ENCODE data around the gene LUC7L.
A peak's percentile ranks its signal among the peaks of the same experiment; 100 is the strongest.
"Not testable (repeated sequence)": the region's sequence is repeated elsewhere in the genome, so short reads cannot be mapped to it uniquely, and the experiment has no call there.

The LUC7L gene

DNA sequence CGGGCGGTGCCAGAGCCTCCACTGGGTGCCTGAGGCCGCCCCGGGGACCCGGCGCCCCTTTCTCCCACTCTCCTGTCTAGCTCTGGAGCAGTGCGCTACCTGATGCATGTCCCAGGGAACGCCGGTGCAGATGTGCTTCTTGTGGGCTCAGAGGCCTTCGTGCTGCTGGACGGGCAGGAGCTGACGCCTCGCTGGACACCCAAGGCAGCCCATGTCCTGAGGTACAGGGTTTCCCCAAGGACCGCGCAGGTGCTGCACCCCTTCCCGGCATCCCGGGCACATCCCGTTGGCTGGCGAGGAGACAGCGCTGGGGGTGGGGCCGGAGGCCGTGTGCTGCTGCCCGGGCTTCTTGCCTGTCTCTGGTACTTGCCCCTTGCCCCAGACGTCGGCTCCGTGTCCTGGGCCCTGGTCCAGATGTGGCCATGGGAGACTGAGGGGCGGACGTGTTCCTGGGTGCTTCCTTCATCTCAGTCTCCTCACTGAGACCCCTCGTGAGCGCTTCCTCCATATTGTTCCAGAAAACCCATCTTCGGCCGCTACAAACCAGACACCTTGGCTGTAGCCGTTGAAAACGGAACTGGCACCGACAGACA lies 34.0 kb upstream of the LUC7L start:
- no peak for DNase-seq

DNA sequence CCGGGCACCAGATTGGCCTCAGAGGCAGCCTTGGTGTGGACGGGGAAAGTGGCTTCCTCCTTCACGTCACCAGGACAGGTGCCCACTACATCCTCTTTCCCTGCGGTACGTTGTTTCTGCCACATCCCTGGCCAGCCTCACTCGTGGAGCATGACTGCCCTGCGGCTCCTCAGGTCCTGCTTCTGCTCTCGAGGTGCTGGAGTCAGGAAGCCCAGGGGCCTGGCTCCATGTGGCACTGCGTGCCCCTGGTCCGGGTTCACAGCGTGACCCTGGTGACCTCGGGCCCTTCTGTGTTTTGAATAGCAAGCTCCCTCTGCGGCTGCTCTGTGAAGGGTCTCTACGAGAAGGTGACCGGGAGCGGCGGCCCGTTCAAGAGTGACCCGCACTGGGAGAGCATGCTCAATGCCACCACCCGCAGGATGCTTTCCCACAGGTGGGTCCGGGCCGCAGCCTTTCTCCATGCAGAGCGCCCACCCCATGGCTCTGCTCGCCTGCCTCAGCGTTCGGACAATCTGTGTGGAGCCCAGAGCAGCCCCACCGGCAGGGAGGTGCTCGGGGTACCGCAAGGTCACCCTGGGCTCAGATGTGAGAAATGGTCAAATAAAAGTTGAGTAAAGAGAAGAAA lies 33.0 kb upstream of the LUC7L start:
- no peak for DNase-seq

DNA sequence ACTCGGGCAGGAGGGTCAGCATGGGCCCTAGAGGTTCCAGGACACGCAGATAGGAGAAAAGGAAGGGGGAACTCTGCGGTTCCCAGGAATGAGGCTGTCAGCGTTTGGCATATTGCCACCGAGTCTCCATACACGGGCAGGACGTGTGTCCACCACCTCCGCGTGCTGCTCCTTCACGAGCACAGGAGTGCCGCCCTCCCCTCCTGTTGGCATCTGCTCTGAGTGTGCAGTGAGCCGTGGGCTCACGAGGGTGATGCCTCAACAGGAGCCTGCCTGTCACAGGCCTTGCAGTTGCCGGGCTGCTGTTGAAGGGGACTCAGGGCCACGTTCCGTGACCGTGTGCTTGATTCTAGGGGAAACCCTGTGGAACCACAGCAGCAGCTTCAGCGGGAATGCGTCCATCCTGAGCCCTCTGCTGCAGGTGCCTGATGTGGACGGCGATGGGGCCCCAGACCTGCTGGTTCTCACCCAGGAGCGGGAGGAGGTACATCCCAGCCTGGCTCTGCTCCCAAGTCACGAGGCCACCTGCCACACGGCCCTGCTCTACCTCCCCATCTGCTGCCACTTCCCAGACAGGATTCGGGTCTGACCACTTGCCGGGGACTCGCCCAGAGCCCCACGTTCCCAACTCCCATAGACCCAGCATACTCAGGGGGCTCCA lies 31.9 kb upstream of the LUC7L start:
- no peak for DNase-seq

DNA sequence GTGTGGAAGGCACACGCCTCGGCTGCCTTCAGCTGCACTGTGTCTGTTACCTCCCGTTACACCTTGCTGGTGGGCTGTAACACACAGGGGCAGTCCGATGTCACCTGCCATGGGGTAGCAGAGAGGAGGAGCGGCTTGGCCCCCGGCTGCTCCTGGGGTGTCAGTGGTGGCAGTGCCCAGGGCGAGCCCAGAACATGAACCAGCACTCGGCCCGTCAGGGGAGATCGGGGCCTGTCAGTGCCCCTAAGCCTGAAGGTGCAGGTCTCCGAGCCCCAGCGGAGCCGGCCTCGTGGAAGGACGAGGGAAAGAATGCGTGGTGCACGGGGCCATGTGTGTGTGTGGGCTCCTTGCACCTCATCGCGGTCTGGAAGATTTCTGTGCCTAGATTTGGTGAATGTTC lies 31.1 kb upstream of the LUC7L start:
- no peak for DNase-seq

- no peak for DNase-seq
Measured at GRCh38 chr16:259814-260253, 30.6 kb upstream of the LUC7L start.

DNA sequence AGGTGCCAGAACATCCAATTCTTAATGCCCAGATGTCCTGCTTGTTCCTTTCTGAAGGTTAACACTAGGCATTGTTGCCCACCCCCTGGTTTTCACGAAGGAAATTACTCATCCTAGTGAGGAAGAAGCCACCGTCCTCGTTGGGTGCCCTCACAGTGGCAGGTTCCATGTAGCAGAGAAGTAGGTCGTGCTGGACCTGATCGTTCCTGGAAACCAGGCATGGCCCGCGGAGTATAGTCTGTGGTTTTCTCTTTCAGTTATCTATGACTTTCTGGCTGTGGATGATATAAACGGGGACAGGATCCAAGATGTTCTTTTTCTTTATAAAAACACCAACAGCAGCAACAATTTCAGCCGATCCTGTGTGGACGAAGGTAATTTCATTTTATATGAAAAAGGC lies 30.0 kb upstream of the LUC7L start:
- no peak for DNase-seq

- not testable (repeated sequence) for DNase-seq
Measured at GRCh38 chr16:258091-258490, 28.8 kb upstream of the LUC7L start.

- no peak for DNase-seq
Measured at GRCh38 chr16:255183-255582, 25.9 kb upstream of the LUC7L start.

DNA sequence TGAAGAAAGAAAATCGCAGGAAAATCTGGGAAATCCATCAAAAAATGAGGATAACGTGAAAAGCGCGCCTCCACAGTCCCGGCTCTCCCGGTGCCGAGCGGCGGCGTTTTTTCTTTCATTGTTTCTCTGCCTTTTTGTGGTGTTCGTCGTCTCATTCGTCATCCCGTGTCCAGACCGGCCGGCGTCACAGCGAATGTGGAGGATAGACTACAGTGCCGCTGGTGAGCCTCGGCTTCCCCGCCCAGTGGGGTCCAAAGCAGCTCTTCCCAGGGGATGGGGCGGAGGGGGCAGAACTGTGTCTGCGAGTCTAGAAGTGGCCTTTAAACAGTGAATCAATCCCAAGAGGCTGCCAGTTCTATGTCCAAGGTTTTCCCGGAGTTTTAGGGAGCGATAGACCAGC lies 25.2 kb upstream of the LUC7L start:
- DNase-seq: no peak

- DNase-seq: no peak
Measured at GRCh38 chr16:253833-254232, 24.6 kb upstream of the LUC7L start.

GRCh38 chr16:252366-253337 lies 23.4 kb upstream of the LUC7L start:
- peak; percentile 63 for DNase-seq

DNA sequence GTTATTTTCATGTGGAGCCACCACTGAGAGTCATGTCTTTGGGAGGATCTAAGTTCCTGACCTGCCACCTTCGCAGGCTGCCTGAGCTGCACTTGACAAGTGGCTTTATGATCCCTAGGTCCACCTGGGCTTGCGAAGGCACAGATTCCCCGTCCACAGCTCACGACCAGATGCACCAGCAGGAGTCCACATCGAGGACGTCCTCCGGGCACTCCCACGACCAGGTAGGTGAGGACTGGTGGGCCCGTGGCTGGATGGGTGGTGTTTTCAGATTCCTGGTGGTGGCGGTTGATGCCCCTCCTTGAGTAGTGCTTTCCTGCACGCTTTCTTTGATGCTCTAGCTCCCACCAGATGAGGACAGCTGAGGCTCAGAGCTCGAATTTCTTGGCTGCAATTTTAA lies 20.2 kb upstream of the LUC7L start:
- no peak for DNase-seq

DNA sequence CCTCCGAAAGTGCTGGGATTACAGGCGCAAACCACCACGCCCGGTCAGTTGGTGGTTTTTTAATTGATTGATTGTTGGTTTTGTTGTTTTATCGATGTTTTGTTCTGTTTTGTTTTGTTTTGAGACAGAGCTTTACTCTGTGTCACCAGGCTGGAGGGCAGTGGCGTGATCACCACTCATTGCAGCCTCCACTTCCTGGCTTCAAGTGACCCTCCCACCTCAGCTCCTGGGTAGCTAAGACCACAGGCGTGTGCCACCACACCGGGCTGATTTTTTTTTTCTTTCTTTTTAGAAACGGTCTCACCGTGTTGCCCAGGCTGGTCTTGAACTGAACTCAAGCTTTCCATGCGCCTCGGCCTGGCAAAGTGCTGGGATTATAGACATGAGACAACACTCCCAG lies 17.8 kb upstream of the LUC7L start:
- DNase-seq: no peak

DNA sequence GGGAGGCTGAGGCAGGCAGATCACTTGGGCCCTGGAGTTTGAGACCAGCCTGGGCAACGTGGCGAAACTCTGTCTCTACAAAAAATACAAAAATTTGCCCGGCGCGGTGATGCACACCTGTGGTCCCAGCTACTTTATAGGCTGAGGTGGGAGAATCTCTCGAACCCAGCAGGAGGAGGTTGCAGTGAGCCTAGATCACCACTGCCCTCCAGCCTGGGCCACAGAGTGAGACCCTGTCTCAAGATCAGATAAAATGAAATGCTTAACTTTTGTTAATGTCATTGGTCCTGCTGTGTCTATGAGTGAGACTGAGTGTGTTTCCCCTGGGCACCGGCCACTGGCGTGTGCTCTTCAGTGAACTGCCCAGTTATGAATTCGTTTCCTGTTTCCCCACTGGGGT lies 15.9 kb upstream of the LUC7L start:
- DNase-seq: no peak

GRCh38 chr16:243348-243747 lies 14.1 kb upstream of the LUC7L start:
- no peak for DNase-seq

GRCh38 chr16:242281-242680 lies 13.0 kb upstream of the LUC7L start:
- no peak for DNase-seq

DNA sequence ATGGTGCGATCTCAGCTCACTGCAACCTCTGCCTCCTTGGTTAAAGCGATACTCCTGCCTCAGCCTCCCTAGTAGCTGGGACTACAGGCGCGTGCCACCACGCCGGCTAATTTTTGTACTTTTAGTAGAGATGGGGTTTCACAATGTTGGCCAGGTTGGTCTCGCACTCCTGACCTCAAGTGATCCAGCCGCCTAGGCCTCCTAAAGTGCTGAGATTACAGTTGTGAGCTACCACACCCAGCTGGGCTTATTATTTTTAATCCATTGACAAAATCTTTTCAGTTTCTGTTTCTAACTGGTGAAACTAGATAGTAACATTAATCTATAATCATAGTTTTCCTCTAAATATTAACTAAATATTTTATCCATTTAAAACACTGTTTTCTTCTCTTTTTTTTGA lies 11.3 kb upstream of the LUC7L start:
- DNase-seq: no peak

- DNase-seq: no peak
Measured at GRCh38 chr16:239948-240277, 10.7 kb upstream of the LUC7L start.

DNA sequence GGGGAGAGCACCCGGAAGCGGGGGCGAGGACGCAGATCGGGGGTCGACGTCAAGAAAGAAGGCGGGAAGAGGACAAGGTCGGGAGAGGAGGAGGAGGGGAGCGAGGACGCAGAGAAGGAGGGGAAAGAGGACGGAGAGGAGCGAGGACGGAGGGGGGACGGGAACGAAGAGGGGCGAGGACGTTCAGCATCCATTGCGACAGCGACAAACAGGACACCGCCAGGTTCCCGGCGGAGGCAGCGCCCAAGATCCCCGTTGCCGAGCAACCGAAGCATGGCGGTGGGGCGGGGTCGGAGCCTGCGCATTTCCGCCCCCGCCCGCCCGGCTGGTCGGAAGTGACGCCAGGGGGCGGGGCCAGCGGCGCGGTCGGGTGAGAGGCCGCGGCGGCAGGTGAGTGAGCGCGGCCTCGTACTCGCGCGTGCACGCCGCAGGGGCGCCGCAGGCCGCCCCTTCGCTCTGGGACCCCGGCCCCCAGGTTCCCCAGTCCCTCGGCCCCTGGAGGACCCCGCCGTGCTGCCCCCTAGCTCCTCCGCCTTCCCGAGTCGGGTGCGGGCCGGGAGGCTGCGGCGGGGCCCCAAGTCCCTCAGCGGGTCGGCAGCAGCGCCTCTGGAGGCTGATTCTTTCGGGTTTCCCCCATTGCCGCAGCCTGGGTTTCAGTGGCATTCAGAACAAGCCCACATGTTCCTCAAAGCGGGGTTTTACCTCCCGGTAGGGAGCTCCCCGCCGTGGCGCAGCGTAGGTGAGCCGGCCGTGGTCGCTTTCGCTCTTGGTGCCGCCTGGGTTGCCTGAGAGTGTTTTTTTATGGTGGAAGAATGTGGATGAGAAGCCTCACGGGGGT lies 5.4 kb upstream of the LUC7L start, which contains the start of gene FAM234A:
TSS of gene FAM234A (plus strand) at position 354 of the 838 bp plus-strand sequence. CDS start 19,593 bp downstream, outside the sequence.
- peak; percentile 86 for DNase-seq

DNA sequence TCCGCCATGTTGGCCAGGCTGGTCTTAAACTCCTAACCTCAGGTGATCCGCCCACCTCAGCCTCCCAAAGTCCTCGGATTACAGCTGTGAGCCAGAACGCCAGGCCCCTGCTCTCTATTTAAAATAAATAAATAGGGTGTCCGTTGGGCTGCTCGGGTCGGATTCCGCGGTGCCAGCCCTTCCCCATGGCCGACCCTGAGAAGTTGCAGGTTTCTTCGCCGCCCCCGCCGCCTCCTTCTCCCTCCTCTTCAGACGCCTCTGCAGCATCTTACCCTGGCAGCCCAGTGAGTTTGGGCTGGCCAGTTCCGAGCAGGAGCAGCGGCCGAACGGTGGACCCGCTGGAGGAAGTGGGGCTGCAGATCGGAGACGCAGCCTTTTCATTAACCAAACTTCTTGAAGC lies 1.7 kb upstream of the LUC7L start:
- DNase-seq: no peak

DNA sequence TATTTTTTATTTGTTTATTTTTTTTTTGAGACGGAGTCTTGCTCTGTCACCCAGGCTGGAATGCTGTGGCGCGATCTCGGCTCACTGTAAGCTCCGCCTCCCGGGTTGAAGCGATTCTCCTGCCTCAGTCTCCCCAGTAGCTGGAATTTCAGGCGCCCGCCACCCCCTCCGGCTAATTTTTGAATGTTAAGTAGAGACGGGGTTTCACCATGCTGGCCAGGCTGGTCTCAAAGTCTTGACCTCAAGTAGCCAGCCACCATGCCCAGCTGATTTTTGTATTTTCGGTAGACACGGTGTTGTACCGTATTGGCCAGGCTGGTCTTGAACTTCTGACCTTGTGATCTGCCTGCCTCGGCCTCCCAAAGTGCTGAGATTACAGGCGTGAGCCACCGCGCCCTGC lies 1.1 kb upstream of the LUC7L start:
- DNase-seq: not testable (repeated sequence)

DNA sequence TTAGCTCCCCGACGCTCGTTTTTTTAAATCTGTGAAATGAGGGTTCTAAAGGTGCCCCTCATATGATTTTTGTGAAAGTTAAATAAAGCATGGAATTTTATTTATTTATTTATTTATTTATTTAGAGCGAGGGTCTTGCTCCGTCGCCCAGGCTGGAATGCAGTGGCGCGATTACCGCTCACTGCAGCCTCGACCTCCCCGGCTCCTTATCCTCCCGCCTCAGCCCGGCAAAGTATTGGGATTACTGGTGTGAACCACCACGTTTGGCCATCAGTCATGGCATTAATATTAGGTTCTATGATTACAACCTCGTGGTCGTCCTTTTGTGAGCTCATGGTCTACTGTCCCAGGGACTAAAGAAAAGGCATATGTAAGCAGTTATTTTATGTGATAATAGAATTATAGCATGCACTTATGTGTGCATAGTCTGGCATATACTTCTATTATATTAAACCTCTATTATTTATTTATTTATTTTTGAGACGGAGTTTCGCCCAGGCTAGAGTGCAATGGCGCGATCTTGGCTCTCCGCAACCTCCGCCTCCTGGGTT lies 557 bp upstream of the LUC7L start:
- no peak for DNase-seq

All from GDM1 (cell line).